ENCODE measurements around the gene ZKSCAN4. TPM values are rescaled to one million over a fixed set of nuclear protein-coding genes. Genes with fewer than 3 reads are reported as not detected.

The ZKSCAN4 gene
- total RNA-seq, 4 donors from 2014 or later: 4.4 to 9.6 (median 5.9) TPM

DNA sequence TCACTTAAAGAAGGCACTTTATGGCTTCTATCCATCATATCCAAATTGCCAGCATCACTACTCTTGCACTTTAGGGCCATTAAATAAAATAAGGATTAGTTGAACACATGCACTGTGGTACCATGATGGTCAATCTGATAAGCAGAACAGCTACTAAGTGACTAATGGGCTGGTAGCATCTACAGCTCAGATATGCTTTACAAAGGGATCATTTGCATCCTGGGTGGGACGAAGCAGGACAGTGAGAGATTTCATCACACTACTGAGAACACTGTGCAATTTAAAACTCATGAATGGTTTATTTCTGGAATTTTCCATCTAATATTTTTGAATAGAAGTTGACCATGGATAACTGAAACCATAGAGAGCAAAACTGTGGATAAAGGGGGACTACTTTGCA lies 52.0 kb downstream of the ZKSCAN4 start:
- Histone ChIP-seq H3K27ac (no peak overlapping the region), H3K4me3 (no peak overlapping the region), H3K36me3 (no peaks in the 10 kb centered on the region), H3K4me1 (no peaks in the 10 kb centered on the region), H3K27me3 (no peaks in the 10 kb centered on the region), H3K9me3 (no peaks in the 10 kb centered on the region)
- DNase-seq: no peak
- TF ChIP-seq POLR2A (IDR thresholded peaks at IDR 0.05) (no peak), CTCF (IDR thresholded peaks at IDR 0.05) (no peak)

Other genes with a start within 250 kb of the ZKSCAN4 start
- gene ZNF165, start 171.7 kb downstream of the ZKSCAN4 start, total RNA-seq: 1 to 10 TPM; 4.2 to 8.3 (median 5.6) TPM
- 10 to 100 TPM in 2 of 4 donors, 1 to 10 TPM in 2; 7.0 to 22.3 (median 12.6) TPM for gene ZSCAN16, start 127.7 kb downstream of the ZKSCAN4 start, total RNA-seq
- gene ZKSCAN8, start 110.4 kb downstream of the ZKSCAN4 start, total RNA-seq: 10 to 100 TPM in 3 of 4 donors, 1 to 10 TPM in 1; 5.6 to 26.4 (median 15.5) TPM
- gene ZSCAN9, start 27.0 kb downstream of the ZKSCAN4 start, total RNA-seq: 10 to 100 TPM; 11.9 to 28.9 (median 22.7) TPM
- gene NKAPL, start 7.0 kb upstream of the ZKSCAN4 start, total RNA-seq: not detected
- gene ZSCAN26, start 14.9 kb upstream of the ZKSCAN4 start, total RNA-seq: 10 to 100 TPM; 19.1 to 34.7 (median 20.2) TPM
- gene PGBD1, start 29.3 kb upstream of the ZKSCAN4 start, total RNA-seq: 1 to 10 TPM in 2 of 4 donors, under 1 TPM in 2; 0.88 to 3.8 (median 1.7) TPM
- 1 to 10 TPM; 5.6 to 9.2 (median 8.2) TPM for gene ZSCAN31, start 83.9 kb upstream of the ZKSCAN4 start, total RNA-seq
- gene ZKSCAN3, start 97.7 kb upstream of the ZKSCAN4 start, total RNA-seq: 1 to 10 TPM; 2.5 to 7.0 (median 4.6) TPM
- 10 to 100 TPM in 1 of 4 donors, 1 to 10 TPM in 3; 4.0 to 19.8 (median 7.5) TPM for gene ZSCAN12, start 147.5 kb upstream of the ZKSCAN4 start, total RNA-seq
- 10 to 100 TPM in 1 of 4 donors, 1 to 10 TPM in 1, under 1 TPM in 1, not detected in 1; 0.57 to 46.2 (median 1.6) TPM for gene ZSCAN23, start 191.2 kb upstream of the ZKSCAN4 start, total RNA-seq

Measured in Peyer's patch (tissue), 4 donors.